ENCODE data around the gene ASB15. TPM values are rescaled to one million over a fixed set of nuclear protein-coding genes. Genes with fewer than 3 reads are reported as not detected.

The ASB15 gene
- total RNA-seq, 2 experiments from 2014 or later: not detected

DNA sequence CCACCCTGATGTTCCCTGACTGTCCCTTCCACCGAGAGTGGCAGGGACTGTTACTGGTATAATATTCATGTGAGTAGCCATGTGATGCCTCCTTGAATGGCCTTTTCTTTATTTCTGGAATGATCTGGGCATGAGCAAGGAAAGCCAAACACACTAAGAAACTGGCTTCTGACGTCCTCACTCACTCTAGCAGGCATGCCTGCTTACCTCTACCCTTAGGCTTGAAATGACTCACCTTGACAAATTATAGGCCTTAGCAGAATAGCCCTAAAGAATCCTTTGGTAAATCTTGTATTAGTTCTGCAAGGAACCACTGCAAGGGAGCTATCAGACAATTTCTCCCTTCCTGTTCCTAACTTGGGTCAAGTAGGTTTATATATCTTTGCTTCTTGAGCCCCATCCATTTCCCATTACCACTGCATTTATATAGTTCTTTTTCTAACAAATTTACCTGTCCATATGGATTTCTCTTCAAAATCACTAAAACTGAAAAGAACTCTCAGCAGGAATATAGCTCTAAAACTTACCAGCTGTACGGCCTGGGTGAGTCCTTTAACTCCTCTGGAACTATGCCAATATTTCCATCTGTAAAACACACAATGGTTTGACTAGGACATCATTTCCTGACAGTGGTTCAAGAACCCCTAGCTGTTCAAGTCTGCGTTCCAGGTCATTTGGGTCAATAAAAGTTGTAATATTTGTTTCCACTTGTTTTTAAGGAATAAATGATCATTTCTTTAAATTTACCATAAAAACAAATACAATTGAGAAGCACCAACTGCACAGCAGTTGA, 31.0 kb upstream of the ASB15 start:
- H3K27ac Mint-ChIP-seq: no peak overlapping the region
- intact Hi-C loops (cut with micrococcal nuclease): no loop called here
- ChIA-PET CTCF (no interaction called here), POLR2A (no interaction called here)
- no peak for DNase-seq
- H3K27me3 Mint-ChIP-seq: peaks cover 2% of the 10 kb centered on the region
- no peaks in the 10 kb centered on the region for H3K9me3 Mint-ChIP-seq
- no peak overlapping the region for H3K4me3 Mint-ChIP-seq
- no peaks in the 10 kb centered on the region for H3K4me1 Mint-ChIP-seq (ENCODE audit: low read depth)
- no peaks in the 10 kb centered on the region for H3K36me3 Mint-ChIP-seq

- no peaks in the 10 kb centered on the region for H3K4me1 Mint-ChIP-seq (ENCODE audit: low read depth)
- intact Hi-C loops (cut with micrococcal nuclease): no loop called here
- DNase-seq: no peak
- H3K27ac Mint-ChIP-seq: no peak overlapping the region
- POLR2A ChIA-PET: no interaction called here
- H3K9me3 Mint-ChIP-seq: no peaks in the 10 kb centered on the region
- CTCF ChIA-PET: no interaction called here
- peaks cover 2% of the 10 kb centered on the region for H3K27me3 Mint-ChIP-seq
- no peaks in the 10 kb centered on the region for H3K36me3 Mint-ChIP-seq
- no peak overlapping the region for H3K4me3 Mint-ChIP-seq
These were observed 30.4 kb upstream of the ASB15 start for GRCh38 chr7:123571187-123571586.

DNA sequence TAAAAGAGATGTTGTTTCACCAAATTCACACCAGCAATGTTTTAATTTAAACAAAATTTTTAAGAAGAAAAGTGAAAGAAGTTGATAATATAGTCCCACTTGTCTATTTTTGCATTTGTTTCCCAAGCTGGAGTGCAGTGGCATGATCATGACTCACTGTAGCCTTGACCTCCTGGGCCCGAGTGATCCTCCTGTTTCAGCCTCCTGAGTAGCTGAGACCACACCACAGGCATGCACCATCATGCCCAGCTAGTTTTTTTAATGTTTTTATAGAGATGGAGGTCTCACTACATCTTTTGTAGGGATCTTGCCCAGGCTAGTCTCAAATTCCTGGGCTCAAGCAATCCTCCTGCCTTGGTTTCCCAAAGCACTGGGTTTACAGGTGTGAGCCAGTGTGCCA, 29.9 kb upstream of the ASB15 start:
- H3K36me3 Mint-ChIP-seq: no peaks in the 10 kb centered on the region
- peaks cover 2% of the 10 kb centered on the region for H3K27me3 Mint-ChIP-seq
- no peaks in the 10 kb centered on the region for H3K4me1 Mint-ChIP-seq (ENCODE audit: low read depth)
- intact Hi-C loops (cut with micrococcal nuclease): no loop called here
- H3K27ac Mint-ChIP-seq: no peak overlapping the region
- POLR2A ChIA-PET: no interaction called here
- no peak overlapping the region for H3K4me3 Mint-ChIP-seq
- no peaks in the 10 kb centered on the region for H3K9me3 Mint-ChIP-seq
- no peak for DNase-seq
- CTCF ChIA-PET: no interaction called here

DNA sequence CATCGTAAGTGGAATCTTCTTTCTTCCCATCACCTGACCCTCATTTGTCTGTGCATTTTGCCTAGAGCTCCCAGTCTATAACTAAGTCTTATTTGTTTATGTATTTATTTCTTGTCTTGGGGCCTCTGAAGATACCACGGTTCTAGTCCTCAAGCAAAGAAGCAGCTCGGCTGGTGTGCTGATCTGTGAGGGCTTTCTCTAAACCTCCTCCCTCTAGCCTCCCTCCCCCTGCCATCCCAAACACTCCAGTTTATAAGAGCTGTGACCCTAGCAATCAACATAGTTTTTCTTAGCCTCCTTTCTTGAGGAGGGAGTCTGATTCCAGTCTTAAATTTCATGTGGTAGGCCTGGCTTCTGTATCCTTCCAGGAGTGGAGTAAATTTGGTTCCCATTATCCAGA, 28.3 kb upstream of the ASB15 start:
- no peak for DNase-seq
- no peak overlapping the region for H3K27ac Mint-ChIP-seq
- POLR2A ChIA-PET: no interaction called here
- H3K4me3 Mint-ChIP-seq: no peak overlapping the region
- no peaks in the 10 kb centered on the region for H3K4me1 Mint-ChIP-seq (ENCODE audit: low read depth)
- H3K9me3 Mint-ChIP-seq: no peaks in the 10 kb centered on the region
- intact Hi-C loops (cut with micrococcal nuclease): no loop called here
- CTCF ChIA-PET: interaction anchor here (1.3 to 1.6 kb wide), 2 partner anchors 9 to 79 kb away, joined by 3 to 4 read pairs; no protein-coding TSS in a partner anchor
- no peaks in the 10 kb centered on the region for H3K36me3 Mint-ChIP-seq
- peaks cover 8% of the 10 kb centered on the region for H3K27me3 Mint-ChIP-seq

DNA sequence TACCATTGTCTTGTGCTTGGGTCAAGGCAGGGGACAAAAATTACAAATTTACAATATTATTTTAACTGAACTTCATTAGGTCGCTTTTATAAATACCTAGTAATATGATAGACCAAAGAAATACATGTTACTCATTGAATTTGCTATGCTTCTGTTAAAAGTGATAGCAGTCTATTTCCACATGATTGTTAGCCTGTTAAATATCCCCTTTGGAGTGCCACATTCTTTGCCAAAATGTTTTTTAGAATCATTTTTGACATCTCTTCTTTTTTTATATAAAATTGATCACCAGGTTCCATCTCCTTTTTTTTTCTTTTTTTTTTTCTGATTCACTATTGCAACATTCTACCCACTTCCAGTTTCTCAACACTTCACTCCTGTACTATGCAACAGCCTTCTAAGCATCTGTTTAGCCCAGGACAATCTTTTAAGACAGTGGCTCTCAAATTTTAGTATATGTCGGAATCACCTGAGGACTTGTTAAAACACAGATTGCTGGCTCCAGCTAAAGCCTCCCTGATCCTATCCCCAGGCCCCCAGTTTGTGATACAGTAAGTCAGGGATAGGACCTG, 27.6 kb upstream of the ASB15 start:
- ChIA-PET CTCF (interaction anchor here (1.3 to 1.6 kb wide), 2 partner anchors 8 to 79 kb away, joined by 3 to 4 read pairs; no protein-coding TSS in a partner anchor), POLR2A (no interaction called here)
- H3K27ac Mint-ChIP-seq: no peak overlapping the region
- H3K36me3 Mint-ChIP-seq: no peaks in the 10 kb centered on the region
- H3K4me3 Mint-ChIP-seq: no peak overlapping the region
- intact Hi-C loops (cut with micrococcal nuclease): no loop called here
- H3K27me3 Mint-ChIP-seq: peaks cover 10% of the 10 kb centered on the region
- H3K9me3 Mint-ChIP-seq: no peaks in the 10 kb centered on the region
- H3K4me1 Mint-ChIP-seq (ENCODE audit: low read depth): no peaks in the 10 kb centered on the region
- DNase-seq: no peak

GRCh38 chr7:123579416-123579815, 22.2 kb upstream of the ASB15 start:
- POLR2A ChIA-PET: no interaction called here
- Mint-ChIP-seq H3K9me3 (no peaks in the 10 kb centered on the region), H3K4me1 (ENCODE audit: low read depth) (no peaks in the 10 kb centered on the region), H3K27me3 (peaks cover 14% of the 10 kb centered on the region), H3K36me3 (no peaks in the 10 kb centered on the region), H3K27ac (no peak overlapping the region), H3K4me3 (no peak overlapping the region)
- intact Hi-C loops (cut with micrococcal nuclease): no loop called here
- CTCF ChIA-PET: no interaction called here
- no peak for DNase-seq

GRCh38 chr7:123580406-123581161, 21.0 kb upstream of the ASB15 start:
- Mint-ChIP-seq H3K36me3 (no peaks in the 10 kb centered on the region), H3K4me3 (no peak overlapping the region), H3K4me1 (ENCODE audit: low read depth) (no peaks in the 10 kb centered on the region), H3K27ac (no peak overlapping the region), H3K27me3 (peaks cover 14% of the 10 kb centered on the region), H3K9me3 (no peaks in the 10 kb centered on the region)
- ChIA-PET CTCF (interaction anchor here (1.1 to 1.2 kb wide), 3 partner anchors 57 to 121 kb away, joined by 3 read pairs; no protein-coding TSS in a partner anchor), POLR2A (no interaction called here)
- DNase-seq: no peak
- intact Hi-C loops (cut with micrococcal nuclease): no loop called here

DNA sequence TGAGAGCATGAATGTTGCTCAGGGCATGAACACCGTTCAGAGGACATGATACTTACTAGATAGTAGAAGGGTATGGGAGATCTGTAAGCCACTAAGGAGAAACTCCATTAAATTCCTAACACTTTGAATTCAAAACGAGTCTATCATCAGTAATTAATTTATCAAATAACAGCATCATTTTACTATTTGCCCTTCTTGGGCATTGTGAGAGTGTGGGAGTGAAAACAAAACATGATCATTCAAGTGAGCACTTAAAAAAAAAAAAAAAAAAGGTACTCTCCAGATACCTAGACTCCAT, 20.5 kb upstream of the ASB15 start:
- H3K9me3 Mint-ChIP-seq: no peaks in the 10 kb centered on the region
- H3K36me3 Mint-ChIP-seq: no peaks in the 10 kb centered on the region
- H3K27ac Mint-ChIP-seq: no peak overlapping the region
- no peak for DNase-seq
- peaks cover 14% of the 10 kb centered on the region for H3K27me3 Mint-ChIP-seq
- intact Hi-C loops (cut with micrococcal nuclease): no loop called here
- no peak overlapping the region for H3K4me3 Mint-ChIP-seq
- CTCF ChIA-PET: interaction anchor here (0.6 to 1.2 kb wide), 4 partner anchors 57 to 140 kb away, joined by 3 read pairs; no protein-coding TSS in a partner anchor
- POLR2A ChIA-PET: no interaction called here
- no peaks in the 10 kb centered on the region for H3K4me1 Mint-ChIP-seq (ENCODE audit: low read depth)

- Mint-ChIP-seq H3K36me3 (no peaks in the 10 kb centered on the region), H3K4me1 (ENCODE audit: low read depth) (no peaks in the 10 kb centered on the region), H3K4me3 (no peak overlapping the region), H3K9me3 (no peaks in the 10 kb centered on the region), H3K27me3 (peaks cover 9% of the 10 kb centered on the region), H3K27ac (no peak overlapping the region)
- ChIA-PET POLR2A (no interaction called here), CTCF (interaction anchor here (2.1 kb wide), 1 partner anchor 41 kb away, joined by 7 read pairs; no protein-coding TSS in a partner anchor)
- intact Hi-C loops (cut with micrococcal nuclease): no loop called here
- DNase-seq: no peak
These were observed 17.8 kb upstream of the ASB15 start for GRCh38 chr7:123583821-123584220.

GRCh38 chr7:123588376-123588775, 13.2 kb upstream of the ASB15 start:
- Mint-ChIP-seq H3K36me3 (no peaks in the 10 kb centered on the region), H3K9me3 (no peaks in the 10 kb centered on the region), H3K4me3 (no peak overlapping the region), H3K4me1 (ENCODE audit: low read depth) (no peaks in the 10 kb centered on the region), H3K27ac (no peak overlapping the region), H3K27me3 (peaks cover 7% of the 10 kb centered on the region)
- ChIA-PET CTCF (no interaction called here), POLR2A (no interaction called here)
- no peak for DNase-seq
- intact Hi-C loops (cut with micrococcal nuclease): no loop called here

GRCh38 chr7:123594813-123595241, 6.8 kb upstream of the ASB15 start:
- no peaks in the 10 kb centered on the region for H3K36me3 Mint-ChIP-seq
- POLR2A ChIA-PET: no interaction called here

DNA sequence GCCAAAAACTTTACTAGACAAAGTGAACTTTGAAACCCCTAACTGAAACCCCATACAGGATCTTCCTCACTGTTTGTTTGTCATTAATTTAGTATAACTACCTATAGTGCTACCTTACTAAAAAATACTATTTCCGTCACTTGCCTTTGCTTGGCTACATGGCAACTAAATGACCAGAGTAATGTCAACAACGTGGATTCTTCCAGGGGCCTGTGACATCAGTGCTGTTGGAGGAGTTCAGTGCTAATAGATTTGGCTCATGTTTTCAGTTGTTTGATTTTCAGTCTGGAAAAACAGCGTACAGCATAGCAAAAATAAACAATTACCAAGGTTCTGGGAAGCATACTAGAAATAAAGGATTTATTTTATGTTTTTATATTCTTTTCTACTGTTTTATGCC, 3.0 kb upstream of the ASB15 start:
- Mint-ChIP-seq H3K27ac (no peak overlapping the region), H3K27me3 (peaks cover 11% of the 10 kb centered on the region), H3K4me3 (no peak overlapping the region), H3K9me3 (no peaks in the 10 kb centered on the region), H3K4me1 (ENCODE audit: low read depth) (no peaks in the 10 kb centered on the region), H3K36me3 (no peaks in the 10 kb centered on the region)
- ChIA-PET POLR2A (no interaction called here), CTCF (interaction anchor here (2.7 kb wide), 1 partner anchor 26 kb away, joined by 8 read pairs; no protein-coding TSS in a partner anchor)
- no peak for DNase-seq
- intact Hi-C loops (cut with micrococcal nuclease): no loop called here

More at GRCh38 chr7:123594813-123595241, 6.8 kb upstream of the ASB15 start:
- CTCF ChIA-PET: interaction anchor here (0.6 kb wide), 1 partner anchor 8 kb away, joined by 3 read pairs; no protein-coding TSS in a partner anchor
- Mint-ChIP-seq H3K4me3 (no peak overlapping the region), H3K27me3 (peaks cover 16% of the 10 kb centered on the region), H3K27ac (no peak overlapping the region), H3K9me3 (no peaks in the 10 kb centered on the region), H3K4me1 (ENCODE audit: low read depth) (no peaks in the 10 kb centered on the region)
- no peak for DNase-seq
- intact Hi-C loops (cut with micrococcal nuclease): no loop called here
